GM19395 (cell line): ENCODE measurements around the gene NR5A1.

Source experiments
- ATAC-seq: cut with Tn5 transposase; IDR thresholded peaks from one replicate; pipeline ENCODE4 v1.9.1; 2021; ENCODE audit warnings: mild to moderate bottlenecking, moderate library complexity; ENCODE audit not compliant: unreplicated experiment

The NR5A1 gene

GRCh38 chr9:124506931-124507879 is at the start of gene NR5A1:
Gene NR5A1 (minus strand): TSS chr9:124507399. CDS start chr9:124503395, 4,004 bp downstream.
- ATAC-seq = no peak

DNA sequence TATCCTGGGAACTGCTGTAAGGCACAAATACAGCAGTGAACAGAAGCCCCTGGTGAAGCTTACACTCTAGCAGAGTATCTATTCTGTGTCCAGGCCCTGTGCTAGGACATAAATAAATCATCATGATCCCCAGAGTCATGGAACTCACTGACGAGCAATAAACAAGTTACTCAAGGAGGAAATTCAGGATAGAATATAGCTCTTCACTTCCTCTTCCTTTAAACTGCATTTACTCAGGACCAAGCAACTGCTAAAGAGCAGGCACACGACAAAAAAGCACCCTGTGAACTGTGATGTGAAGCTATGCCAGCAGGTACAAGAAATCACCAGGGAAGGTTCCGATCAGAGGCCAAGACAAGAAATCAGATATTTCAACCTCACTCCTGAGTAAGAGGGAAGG is 47.8 kb upstream of the NR5A1 start:
- no peak for ATAC-seq

- no peak for ATAC-seq
Measured at GRCh38 chr9:124553738-124554137, 46.5 kb upstream of the NR5A1 start.

DNA sequence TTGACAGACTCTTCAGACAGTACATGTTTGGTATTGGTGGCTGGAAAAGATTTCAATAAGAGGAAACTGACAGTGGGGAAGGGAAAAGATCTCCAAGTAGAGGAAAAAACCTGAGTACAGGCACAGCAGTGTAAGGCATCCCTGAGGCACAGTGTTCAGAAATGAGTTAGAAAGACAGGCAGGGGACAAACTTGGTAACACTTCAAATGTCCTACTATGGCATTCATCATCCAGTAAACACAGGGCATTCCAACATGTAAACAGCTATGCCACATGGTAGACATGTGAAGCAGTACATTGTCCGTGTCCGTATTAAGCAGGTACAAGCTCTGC is 45.0 kb upstream of the NR5A1 start:
- no peak for ATAC-seq

- no peak for ATAC-seq
Measured at GRCh38 chr9:124551472-124552272, 44.5 kb upstream of the NR5A1 start.

GRCh38 chr9:124550072-124550471 is 42.9 kb upstream of the NR5A1 start:
- ATAC-seq = no peak

DNA sequence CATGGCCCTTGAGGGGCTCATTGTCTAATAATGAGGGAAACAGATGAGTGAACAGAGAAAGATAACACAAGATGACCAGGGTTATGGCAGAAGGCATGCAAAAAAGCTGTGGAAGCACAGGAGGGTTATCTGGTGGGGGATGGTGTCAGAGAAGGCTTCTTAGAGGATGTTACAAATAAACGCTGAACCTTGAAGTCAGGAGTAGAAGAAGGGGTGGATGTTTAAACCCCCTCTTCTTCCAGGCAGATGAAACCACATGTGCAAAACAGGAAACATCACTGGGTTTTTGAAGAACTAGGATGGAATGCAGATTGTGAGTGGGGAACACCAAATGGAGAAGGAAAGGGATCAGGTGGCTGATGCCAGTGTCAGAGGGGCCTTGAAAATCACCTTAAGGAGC is 41.8 kb upstream of the NR5A1 start:
- no peak for ATAC-seq

DNA sequence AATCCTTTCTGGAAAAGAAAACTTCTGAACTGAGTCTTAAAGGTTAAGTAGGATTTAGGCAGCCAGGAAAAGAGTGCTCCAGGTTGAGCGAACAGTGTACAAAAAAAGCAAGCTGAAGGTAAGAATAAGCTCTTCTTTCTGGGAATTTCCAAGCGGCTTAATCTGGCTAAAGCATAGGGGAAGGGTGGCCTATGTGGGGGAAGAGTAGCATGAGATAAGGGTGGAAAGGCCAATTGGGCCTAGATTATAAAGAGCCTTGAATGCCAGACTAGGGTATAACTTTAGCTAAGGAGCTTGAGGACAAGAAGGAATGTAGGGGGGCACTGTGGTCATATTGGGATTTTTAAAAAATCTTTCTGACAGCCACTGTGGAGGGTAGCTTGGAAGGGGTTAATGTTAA is 37.3 kb upstream of the NR5A1 start:
- ATAC-seq = no peak

GRCh38 chr9:124541824-124542223 is 34.6 kb upstream of the NR5A1 start:
- ATAC-seq = no peak

GRCh38 chr9:124537926-124538325 is 30.7 kb upstream of the NR5A1 start:
- ATAC-seq = no peak

DNA sequence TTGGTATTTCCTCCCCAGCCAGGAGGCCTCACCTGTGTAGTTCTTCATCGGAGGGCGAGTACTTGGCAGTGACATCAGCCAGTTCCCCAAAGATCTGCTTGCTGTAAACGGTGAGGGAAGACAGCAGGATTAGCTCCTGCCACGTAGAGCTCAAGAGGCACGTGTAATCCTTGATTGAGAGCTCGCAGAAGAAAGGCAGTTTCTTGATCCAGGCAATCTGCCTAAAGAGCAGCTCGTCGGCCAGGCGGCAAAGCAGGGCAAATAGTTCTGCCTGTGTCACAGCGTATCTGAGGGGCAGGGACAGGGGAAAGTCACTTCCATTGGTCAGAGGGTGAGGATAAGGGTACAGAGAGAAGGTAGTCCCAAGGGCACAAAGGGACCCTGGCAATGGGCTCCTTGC is 28.6 kb upstream of the NR5A1 start:
- no peak for ATAC-seq

DNA sequence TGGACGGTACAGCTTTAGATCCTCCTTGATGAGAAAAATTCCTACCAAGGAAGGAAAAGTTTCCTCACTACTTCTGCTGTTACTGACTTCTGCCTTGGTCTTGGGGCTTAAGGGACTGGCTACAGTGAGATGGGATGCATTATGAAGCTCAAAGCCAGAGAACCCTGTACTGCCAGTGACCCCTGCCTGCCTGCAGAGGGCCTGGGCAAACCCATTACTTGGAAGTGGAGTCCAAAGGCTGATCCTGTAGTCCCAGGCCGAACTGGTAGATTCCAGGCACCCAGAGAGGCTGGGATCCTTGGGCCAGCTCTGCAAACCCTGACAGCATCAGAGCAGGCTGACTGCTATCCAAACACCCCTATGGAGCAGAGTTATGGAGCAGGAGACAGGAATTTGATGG is 25.7 kb upstream of the NR5A1 start:
- ATAC-seq = no peak

DNA sequence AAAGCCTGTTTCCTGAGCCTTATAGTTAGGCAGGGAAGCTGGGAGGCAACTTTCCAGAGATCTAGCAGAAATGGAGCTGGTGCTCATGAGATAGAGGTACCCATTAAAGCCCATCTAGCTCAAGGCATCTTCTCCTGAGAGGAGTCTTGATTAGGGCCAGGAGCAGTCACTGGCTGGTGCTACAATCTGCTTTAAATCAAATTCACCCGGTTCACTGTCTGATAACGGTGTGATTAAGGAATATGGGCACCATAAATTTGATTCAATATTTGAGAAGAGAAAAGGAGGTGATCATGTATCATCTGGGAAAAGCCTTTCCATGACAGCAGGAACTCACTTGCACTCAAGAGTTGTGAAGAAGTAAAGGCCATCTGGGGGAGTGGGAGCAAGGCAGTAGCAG is 23.9 kb upstream of the NR5A1 start:
- no peak for ATAC-seq

- ATAC-seq = no peak
Measured at GRCh38 chr9:124530246-124530645, 23.0 kb upstream of the NR5A1 start.

DNA sequence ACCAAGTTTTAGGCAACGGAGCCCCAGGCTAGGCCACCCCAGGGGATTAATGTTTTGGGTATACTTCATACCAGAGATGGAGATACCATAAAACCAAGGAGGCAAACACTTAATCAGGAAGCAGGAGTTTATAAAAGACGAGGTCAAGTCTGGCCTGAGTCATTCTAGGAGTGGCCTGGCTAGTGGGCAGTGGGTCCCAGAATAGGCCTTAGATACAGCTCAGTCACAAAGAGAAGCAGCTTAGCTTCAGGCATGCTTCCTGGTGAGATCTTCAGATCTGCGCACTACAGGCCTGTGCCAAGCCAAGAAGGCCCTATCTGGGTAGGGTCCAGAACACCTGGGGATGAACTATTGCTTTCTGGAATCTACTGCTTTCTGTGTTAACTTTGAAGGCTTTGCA is 20.6 kb upstream of the NR5A1 start:
- ATAC-seq = no peak

DNA sequence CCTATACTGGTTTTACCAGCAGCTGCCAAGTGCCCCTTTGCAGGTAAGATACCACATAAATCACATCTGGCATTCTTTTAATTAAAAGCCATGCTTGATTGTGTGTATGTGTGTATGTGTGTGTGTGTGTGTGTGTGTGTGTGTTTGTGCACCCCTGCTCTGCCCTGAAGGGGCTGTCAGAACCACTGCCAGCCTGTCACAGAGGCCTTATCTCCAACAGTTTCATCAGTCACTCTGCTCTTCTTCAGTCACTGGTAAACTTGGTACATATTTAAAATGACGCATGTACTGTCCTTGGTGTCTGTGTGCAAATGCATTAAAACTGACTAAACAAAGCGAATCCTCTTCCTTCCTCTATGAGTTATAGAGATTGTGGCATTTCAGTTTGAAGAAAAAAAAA is 19.0 kb upstream of the NR5A1 start:
- ATAC-seq = no peak

- no peak for ATAC-seq
Measured at GRCh38 chr9:124522121-124523098, 15.2 kb upstream of the NR5A1 start.

DNA sequence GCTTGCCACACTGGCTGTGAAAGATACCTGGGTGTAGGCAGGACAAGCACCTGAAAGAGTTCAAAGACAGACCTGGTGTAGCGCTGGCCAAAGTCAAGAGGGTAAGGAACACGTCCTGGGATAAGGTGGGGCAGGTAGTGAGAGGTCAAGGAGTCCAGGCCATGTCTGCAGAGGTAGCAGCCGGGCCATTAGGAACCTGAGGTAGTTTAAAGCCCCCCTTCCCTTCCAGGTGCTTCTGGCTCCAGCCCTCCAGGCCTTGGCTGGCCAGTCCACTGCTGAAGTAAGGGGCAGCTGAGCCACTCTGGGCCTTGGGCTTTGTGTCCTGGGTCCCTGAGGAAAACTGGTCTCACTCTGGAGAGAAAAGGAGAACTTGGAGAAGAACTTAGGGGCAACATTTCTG is 13.9 kb upstream of the NR5A1 start:
- no peak for ATAC-seq

DNA sequence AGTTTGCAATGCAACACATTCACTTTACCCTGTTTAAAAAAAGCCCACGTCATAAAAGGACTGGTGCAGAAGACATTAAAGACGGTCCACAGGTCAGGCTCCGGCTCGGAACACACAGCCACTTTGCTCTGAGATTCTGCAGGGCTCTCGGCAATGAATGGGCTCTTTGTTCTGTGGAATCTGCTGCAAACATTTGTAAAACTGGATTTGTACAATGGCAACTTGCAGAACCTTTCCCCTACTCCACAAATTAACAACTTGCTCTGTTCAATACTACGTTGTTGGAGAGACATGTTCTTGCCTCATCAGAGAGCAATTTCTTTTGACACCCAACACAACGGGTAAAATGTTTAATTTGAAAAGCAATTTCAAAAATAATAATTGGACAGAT is 13.0 kb upstream of the NR5A1 start:
- ATAC-seq = no peak

GRCh38 chr9:124518116-124518515 is 10.9 kb upstream of the NR5A1 start:
- no peak for ATAC-seq

DNA sequence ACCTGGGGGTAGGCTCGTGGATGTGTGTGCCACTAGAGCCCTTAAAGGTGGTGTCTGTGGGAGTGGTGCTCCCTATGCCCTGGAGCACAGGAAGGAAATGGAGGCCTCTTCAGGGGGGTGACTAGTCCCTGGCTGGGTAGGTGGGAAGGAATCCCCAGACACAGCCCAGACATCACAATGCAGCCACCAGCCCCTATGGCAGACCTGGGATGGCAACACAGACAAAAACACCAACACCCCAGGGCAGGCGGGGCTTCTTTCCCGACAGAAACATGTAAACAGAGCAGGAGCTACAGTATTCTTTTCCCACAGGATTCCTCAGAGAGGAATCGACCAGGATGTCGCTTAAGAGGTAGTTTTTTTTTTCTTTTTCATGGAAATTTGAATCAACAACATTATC is 10.4 kb upstream of the NR5A1 start:
- ATAC-seq = no peak
